HEK293T (cell line): ENCODE results near the gene ACTN4.
"Not testable (repeated sequence)": the region's sequence is repeated elsewhere in the genome, so short reads cannot be mapped to it uniquely, and the experiment has no call there.

Experiments
- BHLHE40 ChIP-seq: fragments of 450-650 bp; IDR thresholded peaks from 2 replicates; pipeline ENCODE4 v1.6.1; 2016; ENCODE audit warnings: mild to moderate bottlenecking, moderate library complexity, borderline replicate concordance
- CTBP1 ChIP-seq: fragments of 450-650 bp; IDR thresholded peaks from 2 replicates; pipeline ENCODE4 v1.6.1; 2016; ENCODE audit warnings: borderline replicate concordance
- ELF4 ChIP-seq: fragments of 450-650 bp; IDR thresholded peaks from 2 replicates; pipeline ENCODE4 v1.6.1; 2017; ENCODE audit warnings: antibody characterized with exemption
- FOXA1 ChIP-seq: fragments of 450-650 bp; IDR thresholded peaks from 2 replicates; pipeline ENCODE4 v1.6.1; 2016; ENCODE audit warnings: mild to moderate bottlenecking
- FOXK2 ChIP-seq: fragments of 450-650 bp; IDR thresholded peaks from 2 replicates; pipeline ENCODE4 v1.6.1; 2016; ENCODE audit warnings: mild to moderate bottlenecking
- FOXM1 ChIP-seq: fragments of 450-650 bp; IDR thresholded peaks from 2 replicates; pipeline ENCODE4 v1.6.1; 2017; ENCODE audit warnings: mild to moderate bottlenecking, borderline replicate concordance
- L3MBTL2 ChIP-seq: fragments of 450-650 bp; conservative IDR thresholded peaks from 2 replicates; pipeline ENCODE4 v1.6.1; 2016; ENCODE audit warnings: mild to moderate bottlenecking
- LEF1 ChIP-seq: fragments of 450-650 bp; IDR thresholded peaks from 2 replicates; pipeline ENCODE4 v1.6.1; 2017; ENCODE audit warnings: mild to moderate bottlenecking, borderline replicate concordance
- NFRKB ChIP-seq: fragments of 450-650 bp; IDR thresholded peaks from 2 replicates; pipeline ENCODE4 v1.6.1; 2016; ENCODE audit warnings: mild to moderate bottlenecking, moderate library complexity
- PKNOX1 ChIP-seq: fragments of 450-650 bp; IDR thresholded peaks from 2 replicates; pipeline ENCODE4 v1.6.1; 2016
- SP1 ChIP-seq: fragments of 450-650 bp; IDR thresholded peaks from 2 replicates; pipeline ENCODE4 v1.6.1; 2017
- SUZ12 ChIP-seq: fragments of 450-650 bp; IDR thresholded peaks from 2 replicates; pipeline ENCODE4 v1.6.1; 2016; ENCODE audit warnings: mild to moderate bottlenecking
- ZNF384 ChIP-seq: fragments of 450-650 bp; IDR thresholded peaks from 2 replicates; pipeline ENCODE4 v1.6.1; 2016

- not testable (repeated sequence) for TF ChIP-seq SP1, ELF4, SUZ12, FOXM1, ZNF384, PKNOX1, FOXA1, CTBP1, NFRKB, BHLHE40, FOXK2, LEF1, L3MBTL2
Observed at GRCh38 chr19:38761884-38762389, 114.5 kb downstream of the ACTN4 start.
